NCI-H510A (cell line): ENCODE data around the gene RNU1-4.
"Not testable (repeated sequence)": the region's sequence is repeated elsewhere in the genome, so short reads cannot be mapped to it uniquely, and the experiment has no call there.

Experiments used
- DNase-seq: peaks from one replicate; lab custom pipeline; 2025; lab: John Stamatoyannopoulos, UW

Gene RNU1-4

DNA sequence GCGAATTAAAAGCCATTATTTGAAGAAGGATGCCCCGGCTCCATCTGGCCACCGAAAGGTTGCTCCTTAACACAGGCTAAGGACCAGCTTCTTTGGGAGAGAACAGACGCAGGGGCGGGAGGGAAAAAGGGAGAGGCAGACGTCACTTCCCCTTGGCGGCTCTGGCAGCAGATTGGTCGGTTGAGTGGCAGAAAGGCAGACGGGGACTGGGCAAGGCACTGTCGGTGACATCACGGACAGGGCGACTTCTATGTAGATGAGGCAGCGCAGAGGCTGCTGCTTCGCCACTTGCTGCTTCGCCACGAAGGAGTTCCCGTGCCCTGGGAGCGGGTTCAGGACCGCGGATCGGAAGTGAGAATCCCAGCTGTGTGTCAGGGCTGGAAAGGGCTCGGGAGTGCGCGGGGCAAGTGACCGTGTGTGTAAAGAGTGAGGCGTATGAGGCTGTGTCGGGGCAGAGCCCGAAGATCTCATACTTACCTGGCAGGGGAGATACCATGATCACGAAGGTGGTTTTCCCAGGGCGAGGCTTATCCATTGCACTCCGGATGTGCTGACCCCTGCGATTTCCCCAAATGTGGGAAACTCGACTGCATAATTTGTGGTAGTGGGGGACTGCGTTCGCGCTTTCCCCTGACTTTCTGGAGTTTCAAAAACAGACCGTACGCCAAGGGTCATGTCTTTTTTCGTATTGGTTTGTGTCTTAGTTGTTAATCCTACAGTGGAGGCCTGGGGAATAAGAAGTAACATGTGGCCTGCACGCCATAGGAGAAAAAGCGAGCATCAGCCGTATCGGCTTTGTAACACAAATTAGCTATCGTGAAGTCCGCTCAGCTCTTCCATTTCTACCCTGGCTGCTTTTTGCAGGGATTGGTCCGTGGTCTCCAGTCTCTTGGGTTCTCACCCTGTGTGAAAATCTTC is at the start of gene RNU1-4:
RNU1-4 (plus strand) TSS at position 470 of the 918 bp plus-strand sequence.
- not testable (repeated sequence) for DNase-seq

DNA sequence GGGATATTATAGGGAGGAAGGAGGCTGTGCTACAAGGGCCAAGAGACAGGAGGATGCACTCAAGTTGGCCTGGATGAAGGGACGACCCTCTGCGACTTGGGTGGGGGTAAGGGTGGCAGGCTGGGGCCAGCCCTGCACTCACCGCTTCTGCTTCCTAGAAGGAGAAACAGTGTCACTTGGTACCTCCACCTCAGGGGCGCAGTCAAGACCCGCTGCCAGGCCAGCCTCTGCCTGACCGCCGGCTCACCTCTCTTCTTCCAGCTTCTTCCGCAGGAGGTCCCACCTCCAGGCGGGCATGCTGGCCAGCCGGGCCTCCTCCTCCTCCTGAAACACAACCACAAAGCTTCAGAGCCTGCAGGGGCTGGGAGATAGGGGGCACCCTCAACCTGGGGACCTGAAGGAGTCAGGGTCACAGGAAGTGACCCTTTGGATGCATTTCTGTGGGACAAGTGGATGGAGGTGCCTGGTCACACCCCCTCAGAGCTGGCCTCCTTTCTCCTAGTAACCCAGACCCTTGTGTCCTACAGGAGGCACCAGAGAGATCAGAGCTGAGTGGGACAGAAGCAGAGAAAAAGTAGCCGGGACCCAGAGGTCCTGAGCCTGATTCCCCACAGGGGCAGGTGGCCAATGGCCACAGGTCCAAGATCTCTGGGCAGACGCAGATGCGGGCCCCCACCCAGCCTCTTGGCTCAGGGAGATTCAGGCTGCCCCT is 49.2 kb upstream of the RNU1-4 start:
- not testable (repeated sequence) for DNase-seq

DNA sequence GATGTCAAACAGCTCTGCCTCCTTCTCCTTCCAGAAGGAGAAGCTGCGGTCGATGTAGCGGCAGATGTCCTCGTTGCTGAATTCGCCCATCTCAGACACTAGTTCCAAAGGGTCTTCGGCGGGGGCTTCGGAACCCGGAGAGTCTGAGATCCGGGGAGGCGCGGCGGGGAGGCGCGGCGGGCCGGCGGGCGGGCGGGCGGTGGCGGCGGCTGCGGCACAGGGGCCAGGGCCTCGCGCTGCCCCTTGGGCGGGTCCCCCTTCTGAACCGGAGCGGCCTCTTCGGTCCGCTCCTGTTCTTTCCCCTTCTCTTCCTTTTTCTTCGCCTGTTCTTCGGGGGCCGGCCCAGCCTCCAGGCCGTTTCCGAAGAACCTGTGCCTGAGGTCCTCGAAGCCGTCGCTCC is 48.0 kb upstream of the RNU1-4 start:
- not testable (repeated sequence) for DNase-seq

DNA sequence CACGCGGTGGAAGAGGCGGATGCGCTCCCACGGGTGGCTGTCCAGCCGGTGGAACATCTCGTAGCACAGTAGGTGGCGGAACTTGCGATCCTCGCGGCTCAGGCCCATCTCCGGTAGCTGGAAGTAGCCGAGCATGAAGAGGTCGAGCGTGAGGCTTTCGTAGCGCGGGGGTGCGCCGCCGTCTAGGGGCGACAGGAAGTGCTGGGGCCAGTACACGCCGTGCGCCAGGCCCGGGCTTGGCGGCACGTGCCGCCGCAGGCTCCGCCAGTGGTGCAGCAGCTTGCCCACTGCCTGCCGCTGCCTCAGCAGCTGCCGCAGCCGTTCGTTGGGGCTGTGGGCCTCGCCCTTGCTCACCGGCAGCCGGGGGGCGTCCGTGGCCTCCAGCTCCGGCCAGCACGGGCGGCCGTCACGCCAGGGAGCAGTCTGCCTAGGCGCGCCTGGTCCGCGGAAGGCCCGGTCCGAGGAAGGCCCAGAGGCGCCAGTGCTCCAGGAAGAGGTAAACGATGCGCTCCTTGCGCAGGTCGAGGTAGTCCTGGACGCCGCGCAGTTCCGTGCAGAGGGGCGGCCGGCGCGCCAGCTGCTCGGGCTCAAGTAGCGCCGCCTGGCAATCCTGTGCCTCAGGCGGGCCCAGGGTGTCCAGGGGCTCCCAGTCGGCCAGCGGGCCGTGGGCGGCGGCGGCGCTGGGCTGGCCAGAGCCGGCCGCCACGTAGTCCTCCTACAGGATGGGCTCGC is 47.4 kb upstream of the RNU1-4 start:
- DNase-seq, result not testable (repeated sequence)

DNA sequence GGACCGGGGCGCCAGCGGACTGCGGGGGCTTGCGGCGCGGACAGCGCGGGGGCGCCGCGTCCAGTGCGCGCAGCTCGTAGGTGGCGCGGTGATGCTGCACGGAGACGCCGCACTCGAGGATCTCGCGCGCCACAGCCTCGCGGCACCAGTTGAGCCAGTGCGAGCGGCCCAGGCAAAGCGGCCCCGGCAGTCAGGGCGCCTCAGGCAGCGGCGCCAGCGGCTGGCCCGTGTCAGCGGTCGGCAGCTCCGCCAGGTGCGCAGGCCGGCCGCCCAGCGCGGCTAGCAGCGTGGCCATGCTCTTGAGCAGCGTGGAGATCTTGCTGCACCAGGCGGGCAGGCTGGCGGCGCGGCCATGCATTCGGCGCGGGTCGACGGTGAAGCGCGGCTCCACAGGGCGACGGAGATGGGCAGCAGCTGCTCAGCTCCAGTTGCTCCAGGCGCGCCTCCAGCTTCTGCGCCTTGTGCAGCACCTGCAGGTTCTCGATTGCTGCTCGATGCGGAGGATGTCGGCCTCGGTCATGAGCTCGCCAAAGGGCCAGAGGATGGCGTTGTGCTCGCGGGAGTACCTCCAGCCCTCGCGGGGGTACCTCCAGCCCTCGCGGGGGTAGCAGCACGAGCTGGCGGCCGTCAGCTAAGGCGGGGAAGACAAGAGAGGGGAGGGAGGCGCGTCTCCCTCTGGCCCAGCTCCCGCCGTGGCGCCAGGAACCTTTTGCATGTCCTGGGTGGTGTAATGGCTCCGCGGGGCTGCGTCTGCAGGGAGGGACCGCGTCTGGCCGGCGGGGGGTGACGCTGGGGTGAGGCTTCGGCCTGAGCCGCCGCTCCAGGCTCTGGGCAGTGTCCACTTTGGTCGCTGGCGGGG is 46.6 kb upstream of the RNU1-4 start:
- DNase-seq, result not testable (repeated sequence)

DNA sequence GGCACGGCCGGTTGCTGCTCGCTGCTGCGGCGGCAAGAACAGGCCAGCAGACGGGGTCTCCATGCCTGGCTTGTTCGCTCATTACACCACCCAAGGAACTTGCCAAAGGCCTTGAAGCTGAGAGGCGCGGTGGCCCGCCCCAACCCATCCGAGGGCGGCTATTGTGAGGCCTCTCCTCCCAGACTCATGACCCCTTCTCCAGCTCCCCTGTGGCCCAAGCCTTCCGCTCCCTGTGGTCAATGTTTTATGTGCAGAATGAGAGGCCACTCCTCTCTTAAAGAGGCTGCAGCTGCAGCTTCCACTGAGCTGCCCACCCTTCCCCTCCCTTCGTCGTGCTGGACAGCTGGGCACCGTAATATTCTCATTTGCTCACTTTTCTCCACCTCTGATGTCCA is 46.0 kb upstream of the RNU1-4 start:
- DNase-seq, result not testable (repeated sequence)

DNA sequence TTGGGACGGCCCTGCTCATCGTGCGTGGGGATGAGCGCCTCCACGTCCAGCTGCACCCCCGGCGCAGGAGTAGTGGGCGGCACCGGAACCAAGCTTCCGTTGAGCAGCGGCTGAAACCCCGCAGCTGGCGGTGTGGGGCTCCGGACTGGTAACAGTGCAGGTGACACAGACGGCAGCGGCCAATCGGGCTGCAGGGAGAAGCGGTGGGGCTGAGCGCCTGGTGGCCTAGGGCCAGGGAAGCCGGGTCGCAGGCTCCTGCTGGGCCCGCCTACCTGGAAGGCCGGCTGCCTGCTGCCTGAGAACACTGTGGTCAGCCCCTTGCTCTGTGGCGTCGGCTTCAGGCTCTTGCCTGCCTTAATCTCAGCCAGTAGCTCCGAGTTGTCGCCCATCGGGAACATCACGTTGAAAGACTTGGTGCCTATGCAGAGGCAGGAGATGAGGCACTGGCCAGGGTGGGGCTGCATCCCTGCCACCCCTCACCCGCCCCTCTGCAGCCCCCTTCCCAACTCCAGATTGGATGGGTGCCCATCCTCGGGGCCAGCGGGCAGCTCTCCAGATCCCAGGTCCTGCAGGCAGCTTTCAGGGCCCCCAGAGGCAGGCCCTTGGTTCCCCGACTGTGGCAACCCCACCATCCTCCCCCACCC is 43.7 kb upstream of the RNU1-4 start:
- not testable (repeated sequence) for DNase-seq

DNA sequence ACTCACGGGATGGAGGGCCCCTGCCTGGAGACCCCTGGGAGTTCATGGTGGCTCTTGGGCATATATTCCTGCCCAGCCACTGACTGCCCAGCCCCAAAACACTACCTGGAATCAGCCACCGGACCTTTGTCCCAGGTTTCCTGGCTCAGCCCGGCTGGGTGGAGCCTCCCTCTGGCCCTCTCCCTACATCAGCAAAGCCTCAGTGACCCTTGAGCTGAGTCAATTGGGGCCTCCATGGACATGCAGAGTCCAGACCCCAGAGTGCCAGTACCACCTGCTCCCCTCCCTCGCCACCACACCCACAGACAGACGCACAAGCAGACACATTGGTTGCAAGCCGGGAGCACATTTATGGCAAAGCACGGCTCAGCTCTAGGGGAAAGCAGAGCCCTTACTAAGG is 43.2 kb upstream of the RNU1-4 start:
- DNase-seq, result not testable (repeated sequence)

DNA sequence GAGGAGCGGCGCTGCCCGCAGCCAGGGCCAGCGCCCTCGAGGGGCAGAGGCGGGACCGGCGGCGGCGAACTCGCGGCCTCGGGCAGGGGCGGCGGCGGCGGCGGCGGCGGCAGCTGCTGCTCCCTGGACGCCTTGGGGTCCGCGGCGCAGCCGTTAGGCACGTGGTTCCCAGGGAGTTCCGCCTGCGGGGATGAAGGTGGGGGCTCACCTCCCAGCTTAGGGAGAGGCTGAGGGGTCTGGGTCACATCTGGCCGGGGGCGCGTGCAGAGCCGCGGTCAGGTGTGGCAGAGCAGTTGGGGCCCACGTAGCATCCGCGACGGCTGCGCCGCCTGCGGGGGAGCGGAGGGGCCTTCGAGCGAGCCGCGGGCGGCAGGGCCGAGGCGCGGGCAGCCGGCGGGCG is 40.9 kb upstream of the RNU1-4 start:
- not testable (repeated sequence) for DNase-seq

DNA sequence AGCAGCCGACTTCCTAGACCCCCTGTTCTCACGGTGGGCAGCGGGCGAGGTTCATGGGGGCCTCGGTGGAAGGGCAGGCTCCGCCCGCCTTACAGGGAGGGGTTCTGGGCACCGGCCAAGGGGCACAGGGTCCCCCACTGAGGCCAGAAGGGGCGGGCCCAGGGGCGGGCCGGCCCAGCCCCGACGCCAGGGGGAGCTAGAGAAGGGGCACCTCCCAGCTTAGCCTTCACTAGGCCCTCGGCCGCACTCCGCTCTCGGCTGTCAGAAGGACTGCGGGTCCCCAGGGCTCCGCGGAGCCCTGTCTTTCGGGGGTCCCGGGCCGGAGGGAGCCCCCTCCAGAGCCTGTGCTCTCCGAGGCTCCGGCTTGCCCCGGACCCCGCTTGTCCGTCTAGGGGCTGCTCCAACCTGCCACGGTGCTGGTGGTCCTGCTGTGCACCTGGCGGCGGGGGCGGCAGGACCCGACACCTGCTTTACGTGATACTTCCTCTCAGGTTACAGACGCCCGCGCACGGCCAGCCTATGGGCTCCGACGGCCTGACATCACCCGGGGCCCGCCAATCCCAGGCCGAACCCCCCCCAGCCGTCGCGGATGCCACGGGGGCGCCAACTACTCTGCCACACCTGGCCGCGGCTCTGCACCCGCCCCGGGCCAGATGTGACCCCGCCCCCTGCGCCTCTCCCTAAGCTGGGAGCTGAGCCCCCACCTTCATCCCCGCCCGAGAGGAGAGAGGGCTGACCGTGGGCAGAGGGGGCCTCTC is 40.0 kb upstream of the RNU1-4 start:
- not testable (repeated sequence) for DNase-seq

DNA sequence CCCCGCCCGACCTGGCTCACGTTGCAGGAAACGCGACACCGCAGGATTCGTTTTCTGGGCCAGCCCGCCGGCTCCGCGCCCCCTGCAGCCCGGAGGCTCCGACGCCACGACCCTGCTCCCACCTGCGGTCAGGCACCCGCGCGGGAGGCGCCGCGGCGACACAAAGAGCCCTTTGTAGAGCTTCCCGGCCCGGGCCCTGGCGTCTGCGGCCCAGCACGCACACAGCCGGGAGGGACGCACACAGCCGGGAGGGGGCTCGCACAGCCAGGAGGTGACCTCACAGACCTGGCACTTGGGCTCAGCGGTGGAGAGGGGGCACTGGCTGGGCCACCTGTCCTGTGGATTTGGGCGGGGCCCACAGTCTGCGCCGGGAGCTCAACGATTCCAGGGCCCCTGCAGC is 39.1 kb upstream of the RNU1-4 start:
- DNase-seq, result not testable (repeated sequence)

DNA sequence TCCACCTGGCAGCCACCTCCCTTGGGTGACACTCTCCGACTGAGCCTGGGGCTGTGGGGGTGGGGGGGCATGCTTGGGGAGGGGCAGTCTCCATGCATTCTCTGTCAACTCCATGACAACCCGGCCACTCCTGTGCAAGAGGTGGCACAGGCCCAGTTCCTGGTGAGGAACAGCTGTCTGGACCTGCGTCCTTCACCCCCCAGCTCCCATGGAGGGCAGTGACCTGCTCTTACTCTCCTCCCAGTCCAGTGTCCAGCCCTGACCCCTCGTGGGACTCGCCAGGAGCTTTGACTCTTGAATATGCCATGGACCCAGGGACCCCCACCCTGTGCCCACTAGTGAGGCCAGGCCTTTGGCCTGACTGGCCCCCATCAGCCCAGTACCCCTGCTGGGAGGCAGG is 38.0 kb upstream of the RNU1-4 start:
- not testable (repeated sequence) for DNase-seq

DNA sequence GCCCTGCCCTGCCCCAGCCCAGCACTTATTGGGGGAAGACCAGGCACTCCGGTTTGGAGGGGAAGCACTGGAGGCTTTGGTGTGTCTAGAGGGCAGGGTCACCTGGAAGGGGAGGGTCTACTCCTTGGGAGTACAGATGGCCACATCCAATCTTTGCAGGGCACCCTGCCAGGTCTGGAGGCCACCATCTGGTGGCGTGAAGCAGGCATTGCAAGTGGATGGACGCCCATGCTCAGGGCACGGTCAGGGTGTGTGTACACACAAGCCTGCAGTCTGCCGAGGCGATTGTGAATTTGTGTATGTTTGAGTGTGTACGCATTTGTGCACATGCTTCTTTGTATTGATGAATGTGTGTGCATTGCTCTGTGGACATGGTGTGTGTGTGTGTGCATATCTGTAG is 37.2 kb upstream of the RNU1-4 start:
- DNase-seq, result not testable (repeated sequence)

DNA sequence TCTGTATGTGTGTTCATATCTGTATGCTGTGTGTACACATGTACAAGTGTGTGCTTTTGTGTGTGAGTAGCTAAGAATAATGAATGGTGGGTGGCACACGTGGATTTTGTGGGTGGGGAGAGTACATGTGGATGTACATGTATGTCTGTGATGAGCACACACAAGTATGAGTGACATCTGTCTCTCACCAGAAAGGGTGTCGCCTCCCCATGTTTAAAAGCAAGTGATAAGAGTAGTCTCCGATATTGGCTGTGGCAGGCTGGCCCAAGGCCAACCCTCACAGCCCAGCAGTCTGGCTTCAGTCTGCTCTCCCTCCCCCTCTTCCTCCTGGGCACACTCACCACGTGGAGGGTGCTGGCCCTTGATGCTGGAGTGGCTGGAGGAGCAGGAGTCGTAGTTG is 36.7 kb upstream of the RNU1-4 start:
- DNase-seq, result not testable (repeated sequence)

DNA sequence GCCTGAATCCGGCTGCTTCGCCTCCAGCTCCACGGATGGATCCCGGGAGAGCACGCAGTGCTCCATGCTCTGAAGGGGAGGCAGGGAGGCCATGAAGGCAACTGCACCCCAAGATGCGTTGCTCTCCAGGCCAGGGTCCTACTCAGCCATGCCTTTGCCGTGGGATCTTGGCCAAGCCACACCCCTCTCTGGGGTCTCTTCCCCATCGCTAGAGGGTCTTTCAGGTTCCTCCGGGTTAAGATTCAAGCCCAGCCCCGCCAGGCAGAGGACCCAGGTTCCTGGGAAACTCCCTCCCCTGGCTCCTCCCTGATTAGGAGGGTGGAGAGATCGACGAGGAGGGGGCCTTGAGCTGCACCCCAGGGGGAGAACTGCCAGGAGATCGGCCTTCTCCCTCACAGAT is 36.2 kb upstream of the RNU1-4 start:
- not testable (repeated sequence) for DNase-seq

DNA sequence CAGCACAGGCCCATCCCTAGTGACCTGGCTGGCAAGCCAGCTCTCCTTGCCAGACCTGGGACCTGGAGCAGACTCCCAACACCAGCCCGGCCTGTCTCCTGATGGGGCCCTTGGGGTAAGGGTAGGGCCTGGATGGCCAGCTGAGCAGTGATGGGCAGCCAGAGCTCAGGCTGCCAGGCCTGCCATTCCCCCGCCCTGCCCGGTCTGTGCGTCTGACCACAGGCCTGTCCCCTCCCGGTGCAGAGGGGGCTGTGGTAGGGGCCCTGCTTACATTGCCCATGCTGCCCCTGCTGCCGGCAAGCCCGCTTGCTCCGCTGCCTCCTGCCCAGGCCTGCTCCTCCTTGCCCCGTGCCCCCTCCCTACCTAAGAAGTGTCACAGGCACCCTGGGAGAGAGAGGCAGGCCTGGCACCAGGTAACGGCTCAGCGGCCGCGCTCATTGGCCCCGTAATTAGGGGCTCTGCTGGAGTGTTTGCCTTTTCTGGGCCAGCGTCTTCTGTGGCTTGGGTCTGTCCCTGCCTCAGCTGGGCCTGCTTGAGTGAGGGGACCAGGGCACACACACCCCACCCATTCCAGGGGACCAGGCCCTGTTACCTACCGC is 35.7 kb upstream of the RNU1-4 start:
- not testable (repeated sequence) for DNase-seq

DNA sequence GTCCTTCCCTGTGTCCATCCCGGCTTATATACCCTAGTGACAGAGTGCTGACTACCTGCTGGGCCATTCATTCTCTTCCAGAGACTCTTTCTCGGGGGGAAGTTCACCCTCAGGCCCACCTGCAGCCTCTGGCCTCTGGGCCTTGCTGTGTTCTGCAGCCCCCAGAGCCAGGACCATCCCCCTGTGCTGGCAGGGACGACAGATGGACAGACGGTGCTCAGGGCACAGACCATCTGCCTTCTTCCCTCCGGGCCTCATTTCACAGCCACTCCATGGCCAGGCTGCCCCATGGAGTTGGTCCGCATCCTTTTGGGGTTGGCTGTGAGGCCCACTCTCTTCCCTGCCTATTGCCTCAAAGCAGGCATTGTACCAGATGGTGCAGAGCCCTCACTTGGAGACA is 34.0 kb upstream of the RNU1-4 start:
- DNase-seq, result not testable (repeated sequence)

DNA sequence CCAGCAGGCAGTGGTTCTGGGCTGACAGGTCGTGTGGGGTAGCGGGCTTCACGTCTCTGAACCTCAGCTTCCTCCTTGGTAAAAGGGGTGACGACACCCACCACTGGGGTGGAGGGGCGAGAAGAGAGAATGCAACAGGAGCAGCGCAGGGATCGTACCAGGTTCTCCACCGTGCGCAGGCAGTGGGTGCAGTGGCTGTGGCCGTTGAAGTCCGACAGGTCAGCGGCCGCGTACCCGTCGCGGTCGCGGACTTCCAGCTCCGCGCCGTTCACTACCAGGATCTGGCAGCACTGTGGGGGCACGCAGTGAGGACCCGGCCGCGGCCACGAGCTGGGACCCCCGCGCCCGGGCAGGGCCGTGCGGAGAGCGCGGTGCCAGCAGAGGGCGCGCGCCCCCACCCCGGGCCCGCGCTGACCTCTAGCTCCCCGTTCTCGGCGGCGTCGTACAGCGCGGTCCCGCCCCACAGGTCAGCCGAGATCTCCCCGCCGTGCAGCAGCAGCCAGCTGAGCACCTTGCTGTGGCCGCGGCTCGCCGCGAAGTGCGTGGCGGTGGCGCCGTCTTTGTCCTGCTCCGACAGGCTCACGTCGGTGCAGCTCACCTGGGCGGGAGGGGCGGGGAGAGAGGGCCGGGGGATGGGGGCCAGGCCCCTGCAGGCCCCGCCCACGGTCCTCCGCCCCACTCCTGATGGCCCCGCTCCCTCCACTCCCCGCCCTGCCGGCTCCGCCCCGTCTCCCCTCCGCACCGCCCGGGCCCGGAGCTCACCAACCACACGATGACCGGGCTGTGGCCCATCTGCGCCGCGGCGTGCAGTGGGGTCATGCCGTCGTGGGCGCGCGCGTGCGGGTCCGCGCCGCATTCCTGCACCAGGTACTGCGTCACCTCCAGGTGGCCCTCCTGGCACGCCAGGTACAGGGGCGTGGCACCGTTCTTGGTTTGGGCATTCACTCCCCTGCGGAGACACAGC is 32.9 kb upstream of the RNU1-4 start:
- not testable (repeated sequence) for DNase-seq
